ENCODE data around the gene ZMIZ2.

GRCh38 chr7:44736896-44737295, 11.8 kb upstream of the ZMIZ2 start:
- TF ChIP-seq CTCF (conservative IDR thresholded peaks at IDR 0.05 in 1 of 2, IDR thresholded peaks at IDR 0.05 in 1 of 2; ENCODE audit: extremely low read depth in 1 of 2, insufficient read depth in 1 of 2, low read depth in 1 of 2, low read length in 2 of 2) (no peak), EZH2 (IDR thresholded peaks at IDR 0.05; ENCODE audit: borderline replicate concordance, low read length) (no peak)
